SK-N-SH treated with all-trans-retinoic acid at 6 μM for 48 hours (cell line): ENCODE data around the gene ACR.

Experiments used
- ATAC-seq: fragments of 200-7000 bp; cut with Tn5 transposase; 3 replicates; pipeline ENCODE4 v1.9.1; 2020; ENCODE audit warnings: mild to moderate bottlenecking, moderate library complexity
- ARNTL ChIP-seq: fragments of 450-650 bp; formaldehyde crosslinking; IDR thresholded peaks from 2 replicates; pipeline ENCODE4 v1.5.0; 2020; ENCODE audit warnings: low read depth, mild to moderate bottlenecking, moderate library complexity, borderline replicate concordance
- BACH2 ChIP-seq: fragments of 250-450 bp; sonication (Bioruptor Pico); IDR thresholded peaks from 2 replicates; pipeline ENCODE4 v1.9.0; 2021; ENCODE audit warnings: mild to moderate bottlenecking, borderline replicate concordance
- CREB5 ChIP-seq: fragments of 250-450 bp; sonication (Bioruptor Pico); IDR thresholded peaks from 2 replicates; pipeline ENCODE4 v1.5.1; 2020; ENCODE audit warnings: low read depth, mild to moderate bottlenecking, moderate library complexity
- CSDC2 ChIP-seq: fragments of 250-450 bp; sonication (Bioruptor Pico); IDR thresholded peaks from 2 replicates; pipeline ENCODE4 v1.5.0; 2020; ENCODE audit warnings: mild to moderate bottlenecking, moderate library complexity
- CSRNP3 ChIP-seq: fragments of 250-450 bp; sonication (Bioruptor Pico); IDR thresholded peaks from 2 replicates; pipeline ENCODE4 v1.5.1; 2021; ENCODE audit warnings: mild to moderate bottlenecking, moderate library complexity
- ESRRG ChIP-seq: fragments of 250-450 bp; sonication (Bioruptor Pico); IDR thresholded peaks from 2 replicates; pipeline ENCODE4 v1.6.1; 2021; ENCODE audit warnings: mild to moderate bottlenecking
- GLIS3 ChIP-seq: fragments of 250-450 bp; sonication (Bioruptor Pico); IDR thresholded peaks from 2 replicates; pipeline ENCODE4 v1.5.0; 2020; ENCODE audit warnings: mild to moderate bottlenecking, moderate library complexity
- ISL1 ChIP-seq: fragments of 250-450 bp; sonication (Bioruptor Pico); IDR thresholded peaks from 2 replicates; pipeline ENCODE4 v2.1.2; 2022; ENCODE audit warnings: mild to moderate bottlenecking, moderate library complexity
- PATZ1 ChIP-seq: fragments of 250-450 bp; sonication (Bioruptor Pico); IDR thresholded peaks from 2 replicates; pipeline ENCODE4 v1.8.0; 2020; ENCODE audit warnings: mild to moderate bottlenecking, moderate library complexity, borderline replicate concordance
- POU6F1 ChIP-seq: fragments of 250-450 bp; sonication (Bioruptor Pico); IDR thresholded peaks from 2 replicates; pipeline ENCODE4 v1.8.0; 2021; ENCODE audit warnings: low read depth, mild to moderate bottlenecking, moderate library complexity, borderline replicate concordance
- PPARA ChIP-seq: fragments of 250-450 bp; sonication (Bioruptor Pico); IDR thresholded peaks from 2 replicates; pipeline ENCODE4 v1.5.0; 2020; ENCODE audit warnings: mild to moderate bottlenecking, borderline replicate concordance
- RARB ChIP-seq: fragments of 250-450 bp; sonication (Bioruptor Pico); IDR thresholded peaks from 2 replicates; pipeline ENCODE4 v1.8.0; 2021; ENCODE audit warnings: mild to moderate bottlenecking, moderate library complexity
- SNAI2 ChIP-seq: fragments of 250-450 bp; sonication (Bioruptor Pico); IDR thresholded peaks from 2 replicates; pipeline ENCODE4 v1.5.0; 2020; ENCODE audit warnings: mild to moderate bottlenecking, moderate library complexity
- TCF4 ChIP-seq: fragments of 250-450 bp; sonication (Bioruptor Pico); IDR thresholded peaks from 2 replicates; pipeline ENCODE4 v1.8.0; 2021; ENCODE audit warnings: mild to moderate bottlenecking, moderate library complexity, borderline replicate concordance
- TOX ChIP-seq: fragments of 250-450 bp; sonication (Bioruptor Pico); IDR thresholded peaks from 2 replicates; pipeline ENCODE4 v1.8.0; 2021; ENCODE audit warnings: mild to moderate bottlenecking, moderate library complexity, borderline replicate concordance
- TSHZ2 ChIP-seq: fragments of 250-450 bp; sonication (Bioruptor Pico); IDR thresholded peaks from 2 replicates; pipeline ENCODE4 v1.5.0; 2020; ENCODE audit warnings: mild to moderate bottlenecking, moderate library complexity
- ZC3H10 ChIP-seq: fragments of 250-450 bp; sonication (Bioruptor Pico); IDR thresholded peaks from 2 replicates; pipeline ENCODE4 v1.5.1; 2021; ENCODE audit warnings: mild to moderate bottlenecking, moderate library complexity
- ZFP3 ChIP-seq: fragments of 250-450 bp; sonication (Bioruptor Pico); IDR thresholded peaks from 2 replicates; pipeline ENCODE4 v1.5.0; 2020; ENCODE audit warnings: mild to moderate bottlenecking, moderate library complexity
- ZFP30 ChIP-seq: fragments of 450-650 bp; formaldehyde crosslinking; IDR thresholded peaks from 2 replicates; pipeline ENCODE4 v1.5.0; 2022; ENCODE audit warnings: mild to moderate bottlenecking, moderate library complexity
- ZNF565 ChIP-seq: fragments of 450-650 bp; formaldehyde crosslinking; conservative IDR thresholded peaks from 2 replicates; pipeline ENCODE4 v1.5.0; 2020; ENCODE audit warnings: low read depth, mild to moderate bottlenecking, moderate library complexity
- ZNF70 ChIP-seq: fragments of 450-650 bp; formaldehyde crosslinking; IDR thresholded peaks from 2 replicates; pipeline ENCODE4 v1.5.0; 2020; ENCODE audit warnings: mild to moderate bottlenecking, moderate library complexity
- ZNF8 ChIP-seq: fragments of 450-650 bp; formaldehyde crosslinking; IDR thresholded peaks from 2 replicates; pipeline ENCODE4 v1.5.0; 2020; ENCODE audit warnings: mild to moderate bottlenecking, moderate library complexity

The ACR gene

GRCh38 chr22:50708474-50708873, 29.5 kb upstream of the ACR start:
- TF ChIP-seq GLIS3 (CRISPR knock-in tag), result no peak
- TF ChIP-seq SNAI2 (CRISPR knock-in tag), result no peak
- TF ChIP-seq ISL1 (CRISPR knock-in tag), result no peak
- TF ChIP-seq TCF4, result no peak
- no peak for TF ChIP-seq ZNF565
- no peak for TF ChIP-seq POU6F1 (CRISPR knock-in tag)
- no peak for TF ChIP-seq ZNF70 (CRISPR knock-in tag)
- TF ChIP-seq ESRRG (CRISPR knock-in tag), result no peak
- TF ChIP-seq PATZ1 (CRISPR knock-in tag), result no peak
- no peak for TF ChIP-seq ZNF8
- TF ChIP-seq PPARA (CRISPR knock-in tag), result no peak
- TF ChIP-seq ZC3H10 (CRISPR knock-in tag), result no peak
- TF ChIP-seq ZFP30 (CRISPR knock-in tag), result no peak
- no peak for TF ChIP-seq BACH2 (CRISPR knock-in tag)
- TF ChIP-seq ARNTL (CRISPR knock-in tag), result no peak
- no peak for TF ChIP-seq TOX
- TF ChIP-seq CREB5 (CRISPR knock-in tag), result no peak
- no peak for TF ChIP-seq CSRNP3
- no peak for TF ChIP-seq ZFP3 (CRISPR knock-in tag)
- TF ChIP-seq, all 23 proteins: peak for 0
- ATAC-seq, result no peak

GRCh38 chr22:50708996-50709395, 29.0 kb upstream of the ACR start:
- no peak for TF ChIP-seq BACH2 (CRISPR knock-in tag)
- no peak for TF ChIP-seq TSHZ2 (CRISPR knock-in tag)
- no peak for TF ChIP-seq TCF4
- no peak for TF ChIP-seq CSDC2
- no peak for TF ChIP-seq GLIS3 (CRISPR knock-in tag)
- no peak for TF ChIP-seq ZNF565
- TF ChIP-seq ARNTL (CRISPR knock-in tag), result no peak
- TF ChIP-seq SNAI2 (CRISPR knock-in tag), result no peak
- TF ChIP-seq ZC3H10 (CRISPR knock-in tag), result no peak
- no peak for TF ChIP-seq TOX
- no peak for ATAC-seq

GRCh38 chr22:50710221-50710620, 27.8 kb upstream of the ACR start:
- TF ChIP-seq ZNF70 (CRISPR knock-in tag) (no peak), SNAI2 (CRISPR knock-in tag) (no peak), ARNTL (CRISPR knock-in tag) (no peak), CSRNP3 (no peak), ZFP30 (CRISPR knock-in tag) (no peak), ZFP3 (CRISPR knock-in tag) (no peak), BACH2 (CRISPR knock-in tag) (no peak), POU6F1 (CRISPR knock-in tag) (no peak), ISL1 (CRISPR knock-in tag) (no peak), GLIS3 (CRISPR knock-in tag) (no peak), ESRRG (CRISPR knock-in tag) (no peak), CREB5 (CRISPR knock-in tag) (no peak), TCF4 (no peak), RARB (CRISPR knock-in tag) (no peak)
- no peak for ATAC-seq
